ENCODE results near the gene SREBF2. TPM values are rescaled to one million over a fixed set of nuclear protein-coding genes. Genes with fewer than 3 reads are reported as not detected.

The SREBF2 gene
- total and polyA plus RNA-seq, 4 donors: 60.2 to 176 (median 119) TPM

DNA sequence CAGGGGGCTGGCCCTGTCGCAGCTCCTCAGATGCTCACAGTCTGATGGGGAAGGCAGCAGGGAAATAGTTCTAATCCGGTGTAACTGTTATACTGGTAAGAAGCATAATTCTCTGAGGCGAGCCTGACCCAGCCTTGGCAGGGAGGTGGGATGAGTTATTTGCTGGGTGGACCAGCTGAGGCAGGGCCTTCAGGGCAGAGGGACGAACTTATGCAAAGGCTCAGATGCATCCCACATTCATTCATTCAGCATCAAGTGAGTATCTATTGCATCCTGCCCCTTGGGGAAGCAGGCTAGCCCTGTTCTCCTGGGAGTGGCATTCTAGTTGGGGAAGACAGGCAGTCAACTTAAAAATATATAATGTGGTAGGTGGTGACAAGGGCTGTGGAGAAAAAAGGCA lies 13.6 kb upstream of the SREBF2 start:
- no peak overlapping the region for H3K4me3 ChIP-seq (ENCODE audit: low read depth, low read length)
- no peak for DNase-seq (ENCODE audit: low read depth in 4 of 6, low spot score in 6 of 6)
- H3K27me3 ChIP-seq (ENCODE audit: control insufficient read depth, insufficient read depth, low read length): no peaks in the 10 kb centered on the region
- no peaks in the 10 kb centered on the region for H3K4me1 ChIP-seq (ENCODE audit: control insufficient read depth, insufficient read depth, low read length)
- no peak overlapping the region for H3K27ac ChIP-seq (ENCODE audit: low read depth, low read length)
- 84% methylated on average over 3 of the region's 4 CpGs for WGBS (ENCODE audit: insufficient coverage)
- peaks cover 26% of the 10 kb centered on the region for H3K36me3 ChIP-seq (ENCODE audit: control insufficient read depth, insufficient read depth, low read length)
- no peaks in the 10 kb centered on the region for H3K9me3 ChIP-seq (ENCODE audit: control insufficient read depth, insufficient read depth, low read length)

DNA sequence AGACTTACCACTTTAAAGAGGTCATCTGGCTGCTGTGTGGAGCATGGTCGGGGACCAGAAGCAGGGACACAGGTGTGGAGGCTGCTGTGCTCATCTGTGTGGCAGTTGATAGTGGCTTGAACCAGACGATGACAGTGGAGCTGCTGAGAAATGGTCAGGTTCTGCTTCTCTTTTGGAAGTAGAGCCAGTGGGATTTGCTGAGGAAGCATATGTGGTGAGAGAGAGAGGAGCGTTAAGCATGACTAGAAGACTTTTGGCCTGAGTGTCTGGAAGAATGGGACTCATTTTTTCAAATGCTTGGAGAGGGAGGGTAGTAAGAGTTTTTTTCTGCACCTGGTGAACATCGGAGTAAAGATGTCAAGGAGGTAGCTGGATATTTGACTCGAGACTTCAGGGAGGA lies 12.5 kb upstream of the SREBF2 start:
- Histone ChIP-seq H3K9me3 (ENCODE audit: control insufficient read depth, insufficient read depth, low read length) (no peaks in the 10 kb centered on the region), H3K4me1 (ENCODE audit: control insufficient read depth, insufficient read depth, low read length) (peaks cover 7% of the 10 kb centered on the region), H3K27me3 (ENCODE audit: control insufficient read depth, insufficient read depth, low read length) (no peaks in the 10 kb centered on the region), H3K27ac (ENCODE audit: low read depth, low read length) (no peak overlapping the region), H3K4me3 (ENCODE audit: low read depth, low read length) (no peak overlapping the region), H3K36me3 (ENCODE audit: control insufficient read depth, insufficient read depth, low read length) (peaks cover 28% of the 10 kb centered on the region)
- no peak for DNase-seq (ENCODE audit: low read depth in 4 of 6, low spot score in 6 of 6)
- 81% methylated on average over 5 of the region's 5 CpGs for WGBS (ENCODE audit: insufficient coverage)

DNA sequence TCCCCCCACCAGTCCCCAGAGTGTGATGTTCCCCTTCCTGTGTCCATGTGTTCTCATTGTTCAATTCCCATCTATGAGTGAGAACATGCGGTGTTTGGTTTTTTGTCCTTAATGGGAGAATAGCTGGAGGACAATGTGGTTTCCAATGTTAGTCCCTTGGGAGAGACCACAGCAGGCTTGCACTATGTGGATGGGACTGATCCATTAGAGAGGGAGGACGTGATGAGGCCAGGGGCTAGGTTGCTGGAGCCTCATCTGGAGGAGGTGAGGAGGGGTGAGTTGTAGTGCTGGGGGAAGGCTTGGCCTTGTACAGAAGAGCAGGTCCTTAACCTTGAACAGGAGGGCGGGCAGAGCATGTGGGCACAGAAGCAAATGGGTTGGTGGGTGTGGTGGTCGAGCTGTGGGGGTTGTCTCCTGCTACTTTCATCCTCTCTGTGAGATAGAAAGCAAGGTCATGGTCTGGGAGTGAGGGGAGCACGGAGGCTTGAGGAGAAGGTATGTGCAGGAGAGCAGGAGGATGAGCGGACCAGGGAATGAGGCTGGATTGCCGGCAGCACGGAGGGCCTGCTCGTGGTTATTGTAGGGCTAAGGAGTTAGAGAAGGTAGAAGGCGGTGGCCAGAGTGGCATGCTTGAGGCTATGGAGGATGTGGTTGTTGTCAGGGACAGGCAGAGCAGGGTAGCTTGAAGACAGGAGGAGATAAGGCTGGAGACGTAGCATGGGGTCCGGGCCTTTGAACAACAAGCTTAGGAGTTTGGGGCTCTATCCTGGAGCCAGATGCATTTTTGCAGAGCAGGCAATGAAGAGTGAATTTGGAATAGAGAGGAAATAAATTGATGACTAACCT lies 11.2 kb upstream of the SREBF2 start:
- WGBS (ENCODE audit: insufficient coverage): 83% methylated on average over 12 of the region's 12 CpGs
- Histone ChIP-seq H3K4me3 (ENCODE audit: low read depth, low read length) (no peak overlapping the region), H3K4me1 (ENCODE audit: control insufficient read depth, insufficient read depth, low read length) (peaks cover 20% of the 10 kb centered on the region), H3K9me3 (ENCODE audit: control insufficient read depth, insufficient read depth, low read length) (no peaks in the 10 kb centered on the region), H3K36me3 (ENCODE audit: control insufficient read depth, insufficient read depth, low read length) (peaks cover 40% of the 10 kb centered on the region), H3K27ac (ENCODE audit: low read depth, low read length) (no peak overlapping the region), H3K27me3 (ENCODE audit: control insufficient read depth, insufficient read depth, low read length) (no peaks in the 10 kb centered on the region)
- DNase-seq (ENCODE audit: low read depth in 4 of 6, low spot score in 6 of 6): no peak

DNA sequence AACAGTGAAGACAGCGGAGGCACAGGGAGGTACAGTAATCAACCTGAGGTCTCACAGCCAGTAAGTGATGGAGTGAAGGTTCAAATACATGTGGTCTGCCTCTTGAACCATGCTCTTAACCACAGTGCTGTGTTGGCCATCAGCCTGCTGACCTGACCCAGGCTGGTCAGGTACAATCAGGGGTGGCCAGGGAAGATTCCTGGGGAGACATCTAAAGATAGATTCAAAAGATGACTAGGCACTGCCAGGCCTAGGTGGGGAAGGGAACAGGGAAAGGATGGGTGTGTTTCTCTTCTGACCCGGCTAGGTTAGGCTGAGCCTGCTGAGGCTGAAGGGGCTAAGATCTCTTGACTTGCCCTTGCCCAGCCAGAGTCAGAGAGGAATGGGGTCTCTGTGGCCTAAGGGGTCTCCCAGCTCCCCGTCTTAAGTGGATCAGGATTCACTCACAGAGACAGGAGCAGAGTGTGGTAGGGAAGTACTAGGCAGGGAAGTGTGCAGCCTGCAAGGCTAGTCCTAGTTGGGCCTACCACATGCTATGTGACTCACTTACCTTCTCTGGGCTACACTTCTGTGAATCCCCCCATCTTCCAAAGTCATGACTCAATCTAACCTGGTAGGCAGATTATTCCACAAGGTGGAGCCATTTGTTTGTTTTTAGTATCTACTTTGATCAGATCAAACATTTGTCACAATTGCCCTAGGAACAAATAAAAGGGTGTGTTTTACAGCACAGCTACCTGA lies 10.4 kb upstream of the SREBF2 start:
- H3K9me3 ChIP-seq (ENCODE audit: control insufficient read depth, insufficient read depth, low read length): no peaks in the 10 kb centered on the region
- no peak overlapping the region for H3K4me3 ChIP-seq (ENCODE audit: low read depth, low read length)
- H3K27ac ChIP-seq (ENCODE audit: low read depth, low read length): no peak overlapping the region
- peak in 2 of 6 donors; percentile 69 to 77 for DNase-seq (ENCODE audit: low read depth in 4 of 6, low spot score in 6 of 6)
- peaks cover 42% of the 10 kb centered on the region for H3K36me3 ChIP-seq (ENCODE audit: control insufficient read depth, insufficient read depth, low read length)
- peaks cover 28% of the 10 kb centered on the region for H3K4me1 ChIP-seq (ENCODE audit: control insufficient read depth, insufficient read depth, low read length)
- no peaks in the 10 kb centered on the region for H3K27me3 ChIP-seq (ENCODE audit: control insufficient read depth, insufficient read depth, low read length)
- 75% methylated on average over 2 of the region's 3 CpGs for WGBS (ENCODE audit: insufficient coverage)

DNA sequence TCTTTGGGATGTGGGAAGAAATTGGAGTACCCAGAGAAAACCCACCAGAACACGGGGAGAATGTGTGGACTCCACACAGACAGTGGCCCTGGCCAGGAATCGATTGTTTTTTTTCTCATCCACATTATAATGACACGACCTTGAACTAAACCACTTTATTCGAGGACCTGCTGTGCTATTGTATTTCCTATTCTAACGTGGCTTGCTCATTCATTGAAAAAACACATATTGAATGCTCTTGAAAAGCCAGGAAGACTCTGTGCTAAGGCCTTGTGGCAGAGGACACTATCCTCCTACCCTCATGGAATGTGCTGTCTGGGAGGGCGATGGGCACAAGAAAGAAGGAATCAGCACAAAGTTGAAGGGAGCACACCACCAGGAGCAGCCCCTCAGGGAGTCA lies 9.1 kb upstream of the SREBF2 start:
- H3K4me3 ChIP-seq (ENCODE audit: low read depth, low read length): no peak overlapping the region
- no peak overlapping the region for H3K27ac ChIP-seq (ENCODE audit: low read depth, low read length)
- peaks cover 38% of the 10 kb centered on the region for H3K4me1 ChIP-seq (ENCODE audit: control insufficient read depth, insufficient read depth, low read length)
- H3K27me3 ChIP-seq (ENCODE audit: control insufficient read depth, insufficient read depth, low read length): no peaks in the 10 kb centered on the region
- WGBS (ENCODE audit: insufficient coverage): 59% methylated on average over 5 of the region's 6 CpGs
- H3K9me3 ChIP-seq (ENCODE audit: control insufficient read depth, insufficient read depth, low read length): no peaks in the 10 kb centered on the region
- H3K36me3 ChIP-seq (ENCODE audit: control insufficient read depth, insufficient read depth, low read length): peaks cover 42% of the 10 kb centered on the region
- no peak for DNase-seq (ENCODE audit: low read depth in 4 of 6, low spot score in 6 of 6)

DNA sequence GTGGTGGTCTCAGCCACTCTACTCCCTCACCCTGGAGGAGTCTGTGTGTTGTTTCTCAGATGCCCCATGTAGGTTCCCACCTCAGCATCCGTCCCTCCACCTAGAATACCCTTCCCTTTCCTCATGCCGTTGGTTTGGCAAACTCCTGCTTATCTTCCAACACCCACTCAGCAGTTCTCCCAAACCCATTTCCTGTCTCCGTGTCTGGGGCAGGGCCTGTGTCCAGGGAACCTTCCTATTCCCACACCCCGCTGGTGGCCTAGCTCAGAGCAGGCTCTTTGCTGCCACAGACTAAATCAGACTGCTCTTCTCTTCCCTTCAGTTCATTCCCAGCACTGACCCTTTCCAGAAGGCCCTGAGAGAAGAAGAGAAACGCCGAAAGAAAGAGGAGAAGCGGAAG lies 7.5 kb upstream of the SREBF2 start:
- no peak for DNase-seq (ENCODE audit: low read depth in 4 of 6, low spot score in 6 of 6)
- no peaks in the 10 kb centered on the region for H3K27me3 ChIP-seq (ENCODE audit: control insufficient read depth, insufficient read depth, low read length)
- H3K4me3 ChIP-seq (ENCODE audit: low read depth, low read length): no peak overlapping the region
- 79% methylated on average over 5 of the region's 7 CpGs for WGBS (ENCODE audit: insufficient coverage)
- no peaks in the 10 kb centered on the region for H3K9me3 ChIP-seq (ENCODE audit: control insufficient read depth, insufficient read depth, low read length)
- peaks cover 38% of the 10 kb centered on the region for H3K4me1 ChIP-seq (ENCODE audit: control insufficient read depth, insufficient read depth, low read length)
- H3K36me3 ChIP-seq (ENCODE audit: control insufficient read depth, insufficient read depth, low read length): peaks cover 32% of the 10 kb centered on the region
- H3K27ac ChIP-seq (ENCODE audit: low read depth, low read length): peak overlapping the region; percentile 61

DNA sequence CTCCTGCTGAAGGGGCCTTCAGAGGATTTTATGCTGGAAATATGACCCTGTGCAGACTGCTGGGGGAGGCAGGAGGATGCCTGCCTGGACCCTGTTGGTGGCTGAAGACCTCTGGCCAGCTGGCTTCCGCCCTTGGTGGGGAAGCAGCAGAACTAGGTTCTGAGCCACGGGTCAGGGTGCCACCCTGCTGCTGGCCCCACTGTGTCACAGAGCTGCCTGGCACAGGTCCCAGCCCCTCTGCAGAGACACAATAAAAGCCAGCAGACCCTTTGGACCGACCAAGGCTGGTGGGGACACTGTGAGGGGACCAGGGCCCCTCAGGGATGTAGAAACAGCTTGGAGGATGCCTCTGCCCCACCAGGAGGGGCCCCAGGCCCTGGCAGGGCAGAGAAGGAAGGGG lies 6.9 kb upstream of the SREBF2 start:
- H3K27ac ChIP-seq (ENCODE audit: low read depth, low read length): peak overlapping the region; percentile 61
- 37% methylated on average over 3 of the region's 3 CpGs for WGBS (ENCODE audit: insufficient coverage)
- peaks cover 39% of the 10 kb centered on the region for H3K4me1 ChIP-seq (ENCODE audit: control insufficient read depth, insufficient read depth, low read length)

DNA sequence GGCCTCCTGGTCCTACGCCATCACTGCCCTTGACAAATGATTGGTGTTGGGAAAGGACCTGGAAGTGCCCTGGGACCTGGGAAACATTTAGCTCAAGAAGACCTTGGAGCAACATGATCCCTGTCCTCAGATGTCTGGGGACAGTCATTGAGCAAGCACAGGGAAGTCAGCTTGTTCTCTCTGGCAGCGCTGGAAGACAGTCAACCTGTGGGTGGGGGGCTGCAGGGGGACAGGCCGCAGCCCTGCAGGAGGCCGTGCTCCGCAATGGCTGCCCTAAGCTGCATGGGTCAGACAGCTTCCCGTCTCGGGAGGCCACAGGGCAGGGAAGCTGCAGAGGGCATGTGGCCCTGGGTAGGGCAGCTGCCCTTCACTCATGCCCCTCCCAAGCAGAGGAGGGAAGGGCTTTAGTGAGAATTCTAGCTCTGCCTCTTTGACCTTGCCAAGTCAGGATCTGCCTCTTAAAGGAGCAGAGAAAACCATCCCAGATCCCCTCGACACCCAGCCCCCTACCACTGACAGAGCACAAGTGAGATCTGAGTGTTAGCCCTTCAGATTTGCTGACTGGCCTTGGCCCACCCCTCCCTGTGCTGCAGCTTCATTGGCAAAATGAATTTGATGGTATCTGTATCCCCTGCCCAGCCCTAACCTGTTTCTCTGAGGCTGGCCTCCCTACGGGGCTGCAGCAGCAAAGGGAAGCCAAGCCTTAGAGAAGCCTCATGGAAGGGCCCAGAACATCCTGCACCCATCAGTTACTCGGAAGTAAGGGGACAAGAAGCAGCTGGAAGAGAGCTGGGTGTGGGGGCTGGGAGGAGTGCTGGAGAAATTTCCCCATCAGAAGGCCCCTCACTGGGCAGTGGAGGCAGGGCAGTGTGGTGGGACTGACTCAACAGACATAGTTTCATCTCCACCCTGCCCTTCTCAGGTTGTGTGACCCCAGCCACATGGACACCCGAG lies 6.2 kb upstream of the SREBF2 start:
- Histone ChIP-seq H3K36me3 (ENCODE audit: control insufficient read depth, insufficient read depth, low read length) (peaks cover 29% of the 10 kb centered on the region), H3K9me3 (ENCODE audit: control insufficient read depth, insufficient read depth, low read length) (no peaks in the 10 kb centered on the region), H3K4me3 (ENCODE audit: low read depth, low read length) (no peak overlapping the region), H3K27ac (ENCODE audit: low read depth, low read length) (peak overlapping the region; percentile 61), H3K27me3 (ENCODE audit: control insufficient read depth, insufficient read depth, low read length) (no peaks in the 10 kb centered on the region), H3K4me1 (ENCODE audit: control insufficient read depth, insufficient read depth, low read length) (peaks cover 44% of the 10 kb centered on the region)
- 71% methylated on average over 4 of the region's 11 CpGs for WGBS (ENCODE audit: insufficient coverage)
- no peak for DNase-seq (ENCODE audit: low read depth in 4 of 6, low spot score in 6 of 6)

More for the DNA sequence above, 6.9 kb upstream of the SREBF2 start:
- DNase-seq (ENCODE audit: low read depth in 4 of 6, low spot score in 6 of 6): no peak
- H3K27me3 ChIP-seq (ENCODE audit: control insufficient read depth, insufficient read depth, low read length): no peaks in the 10 kb centered on the region
- H3K4me3 ChIP-seq (ENCODE audit: low read depth, low read length): no peak overlapping the region
- H3K9me3 ChIP-seq (ENCODE audit: control insufficient read depth, insufficient read depth, low read length): no peaks in the 10 kb centered on the region
- H3K36me3 ChIP-seq (ENCODE audit: control insufficient read depth, insufficient read depth, low read length): peaks cover 32% of the 10 kb centered on the region

DNA sequence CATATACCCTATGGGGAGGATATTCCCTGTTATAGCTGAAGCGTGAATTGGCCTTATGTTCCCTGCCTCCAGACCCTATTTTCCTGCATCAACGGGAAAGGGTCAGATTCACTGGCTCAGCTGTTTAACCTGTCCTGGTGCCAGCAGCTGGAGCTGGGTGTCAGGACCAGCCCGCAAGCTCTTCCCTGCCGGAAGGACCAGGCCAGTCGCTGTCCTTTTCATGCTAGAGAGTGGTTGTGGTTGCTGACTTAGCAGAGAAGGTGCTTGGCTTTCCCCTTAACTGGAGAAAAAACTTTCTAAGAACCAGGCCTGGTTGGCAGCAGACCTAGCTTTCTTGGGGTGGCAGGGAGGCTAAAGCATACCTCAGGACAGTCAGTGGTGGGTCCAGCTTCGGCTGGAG lies 5.2 kb upstream of the SREBF2 start:
- Histone ChIP-seq H3K4me3 (ENCODE audit: low read depth, low read length) (no peak overlapping the region), H3K9me3 (ENCODE audit: control insufficient read depth, insufficient read depth, low read length) (no peaks in the 10 kb centered on the region), H3K36me3 (ENCODE audit: control insufficient read depth, insufficient read depth, low read length) (peaks cover 26% of the 10 kb centered on the region), H3K27ac (ENCODE audit: low read depth, low read length) (no peak overlapping the region), H3K4me1 (ENCODE audit: control insufficient read depth, insufficient read depth, low read length) (peaks cover 49% of the 10 kb centered on the region), H3K27me3 (ENCODE audit: control insufficient read depth, insufficient read depth, low read length) (no peaks in the 10 kb centered on the region)
- WGBS (ENCODE audit: insufficient coverage): 62% methylated on average over 5 of the region's 6 CpGs
- DNase-seq (ENCODE audit: low read depth in 4 of 6, low spot score in 6 of 6): no peak
